GM21786 (cell line): ENCODE measurements around the gene ZMAT2.
A peak's percentile ranks its signal among the peaks of the same experiment; 100 is the strongest.
"Not testable (repeated sequence)": the region's sequence is repeated elsewhere in the genome, so short reads cannot be mapped to it uniquely, and the experiment has no call there.

Experiments used
- ATAC-seq: cut with Tn5 transposase; IDR thresholded peaks from one replicate; pipeline ENCODE4 v1.9.1; 2021; ENCODE audit not compliant: unreplicated experiment

The ZMAT2 gene, protein sequence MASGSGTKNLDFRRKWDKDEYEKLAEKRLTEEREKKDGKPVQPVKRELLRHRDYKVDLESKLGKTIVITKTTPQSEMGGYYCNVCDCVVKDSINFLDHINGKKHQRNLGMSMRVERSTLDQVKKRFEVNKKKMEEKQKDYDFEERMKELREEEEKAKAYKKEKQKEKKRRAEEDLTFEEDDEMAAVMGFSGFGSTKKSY

DNA sequence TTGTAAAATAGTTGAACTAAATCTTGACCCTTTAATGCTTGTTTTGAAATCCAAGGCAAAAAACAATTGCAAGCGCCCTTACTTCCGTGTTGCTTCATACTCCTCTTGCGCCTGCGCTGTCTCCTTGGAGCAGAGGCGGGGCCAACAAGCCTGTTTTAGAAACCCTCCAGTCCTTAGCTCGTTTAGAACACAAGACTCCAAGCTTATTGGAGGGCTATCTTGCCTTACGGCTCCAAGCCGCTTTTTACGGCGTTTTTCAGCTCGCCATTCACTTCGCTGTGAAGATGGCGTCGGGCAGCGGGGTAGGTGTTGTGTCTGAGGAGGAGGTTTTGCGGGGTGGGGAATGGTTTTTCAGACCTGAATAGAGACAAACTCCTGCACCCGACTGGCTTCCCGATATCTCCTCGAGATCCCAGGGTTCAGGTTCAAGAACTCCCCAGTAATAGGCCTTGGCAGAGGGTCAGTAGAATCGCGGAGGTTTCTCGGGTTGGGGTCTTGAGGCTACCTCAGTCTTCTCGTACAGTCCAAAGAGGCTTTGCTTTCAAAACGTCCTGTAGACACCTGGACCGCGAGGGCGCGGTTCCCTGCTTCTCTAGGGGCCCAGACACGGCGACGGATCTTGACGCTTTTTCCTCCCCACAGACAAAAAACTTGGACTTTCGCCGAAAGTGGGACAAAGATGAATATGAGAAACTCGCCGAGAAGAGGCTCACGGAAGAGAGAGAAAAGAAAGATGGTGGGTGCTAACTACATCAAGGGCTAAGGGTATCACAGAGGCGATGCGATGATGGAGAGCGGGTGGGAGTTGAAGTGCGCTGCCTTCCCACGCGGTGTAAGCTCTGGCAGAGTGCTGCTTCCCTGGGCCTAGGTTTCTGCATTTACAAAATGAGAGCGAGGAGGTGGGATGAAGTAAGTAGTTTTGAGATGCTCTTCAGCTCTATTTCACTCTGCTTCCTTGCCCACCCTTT lies at the start of gene ZMAT2:
Gene ZMAT2 (plus strand): TSS at position 271 of the 968 bp plus-strand sequence. CDS start 14 bp downstream, at position 285.
- peak; percentile 99 for ATAC-seq

DNA sequence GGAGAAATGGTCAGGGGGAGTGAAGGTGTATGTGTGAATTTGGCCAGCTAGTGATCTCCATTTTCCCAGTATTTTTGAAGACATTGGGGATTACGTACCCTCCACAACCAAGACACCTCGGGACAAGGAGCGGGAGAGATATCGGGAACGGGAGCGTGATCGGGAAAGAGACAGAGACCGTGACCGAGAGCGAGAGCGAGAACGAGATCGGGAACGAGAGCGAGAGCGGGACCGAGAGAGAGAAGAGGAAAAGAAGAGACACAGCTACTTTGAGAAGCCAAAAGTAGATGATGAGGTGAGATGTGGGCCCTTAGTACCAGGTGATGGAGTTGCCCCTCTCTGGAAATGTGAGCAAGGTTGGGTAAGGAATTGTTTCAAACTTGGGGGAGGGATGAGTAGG lies 41.4 kb upstream of the ZMAT2 start:
- ATAC-seq, result no peak

DNA sequence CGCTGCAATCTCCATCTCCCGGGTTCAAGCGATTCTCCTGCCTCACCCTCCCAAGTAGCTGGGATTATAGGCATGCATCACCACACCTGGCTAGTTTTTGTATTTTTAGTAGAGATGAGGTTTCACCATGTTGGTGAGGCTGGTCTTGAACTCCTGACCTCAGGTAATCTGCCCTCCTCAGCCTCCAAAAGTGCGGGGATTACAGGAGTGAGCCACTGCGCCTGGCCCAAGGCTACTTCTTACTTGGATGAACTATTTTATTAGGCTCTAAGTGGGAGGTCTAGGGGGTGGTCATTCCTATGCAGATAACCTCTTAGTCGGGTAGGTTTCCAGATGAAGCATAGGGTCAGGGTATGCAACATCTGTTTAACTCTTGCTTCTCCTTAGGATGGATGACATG lies 39.9 kb upstream of the ZMAT2 start:
- ATAC-seq, result not testable (repeated sequence)

DNA sequence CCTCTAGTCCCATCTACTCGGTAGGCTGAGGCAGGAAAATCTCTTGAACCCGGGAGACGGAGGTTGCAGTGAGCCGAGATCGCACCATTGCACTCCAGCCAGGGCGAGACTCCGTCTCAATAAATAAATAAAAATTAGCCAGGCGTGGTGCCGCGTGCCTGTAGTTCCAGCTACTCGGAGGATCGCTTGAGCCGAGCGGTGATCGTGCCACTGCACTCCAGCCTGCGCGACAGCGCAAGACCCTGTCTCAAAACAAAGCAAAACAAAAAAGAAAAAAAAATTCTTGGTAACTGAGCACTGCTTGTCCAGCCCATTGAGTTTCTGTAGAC lies 36.3 kb upstream of the ZMAT2 start:
- no peak for ATAC-seq

DNA sequence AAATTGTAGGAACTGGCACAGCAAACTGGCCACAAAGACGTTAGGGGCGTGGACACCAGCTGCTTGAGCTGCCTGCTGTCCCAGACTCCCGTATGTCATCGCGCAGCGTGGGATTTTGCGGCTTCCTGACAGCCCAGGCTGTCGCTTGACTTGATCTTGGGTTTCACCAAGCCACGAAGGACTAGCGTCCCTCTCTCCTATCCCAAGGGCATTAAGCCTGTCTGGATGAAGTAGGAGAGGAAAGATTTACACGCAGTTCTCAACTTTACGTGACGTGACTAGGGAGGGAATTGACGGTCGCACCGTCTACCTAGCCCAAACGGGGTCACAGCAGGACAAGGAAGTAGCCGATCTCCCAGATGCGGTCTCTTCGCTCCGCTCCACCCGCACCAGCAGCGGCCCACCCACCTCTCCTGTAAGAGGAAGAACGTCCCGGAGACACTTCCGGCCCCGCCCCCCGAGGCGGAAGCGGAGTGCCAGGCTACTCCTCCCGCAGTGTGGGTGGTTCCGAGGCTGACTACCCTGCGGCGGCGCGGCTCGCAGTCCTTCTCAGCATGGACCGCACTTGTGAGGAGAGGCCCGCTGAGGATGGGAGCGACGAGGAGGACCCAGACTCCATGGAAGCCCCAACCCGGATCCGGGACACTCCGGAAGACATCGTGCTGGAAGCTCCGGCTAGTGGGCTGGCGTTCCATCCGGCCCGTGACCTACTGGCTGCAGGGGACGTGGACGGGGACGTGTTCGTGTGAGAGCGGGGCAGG lies 35.7 kb upstream of the ZMAT2 start, which contains the start of gene WDR55:
Gene WDR55 (plus strand): TSS at position 546 of the 761 bp plus-strand sequence. CDS start 9 bp downstream, at position 555.
- ATAC-seq, result peak; percentile 97

DNA sequence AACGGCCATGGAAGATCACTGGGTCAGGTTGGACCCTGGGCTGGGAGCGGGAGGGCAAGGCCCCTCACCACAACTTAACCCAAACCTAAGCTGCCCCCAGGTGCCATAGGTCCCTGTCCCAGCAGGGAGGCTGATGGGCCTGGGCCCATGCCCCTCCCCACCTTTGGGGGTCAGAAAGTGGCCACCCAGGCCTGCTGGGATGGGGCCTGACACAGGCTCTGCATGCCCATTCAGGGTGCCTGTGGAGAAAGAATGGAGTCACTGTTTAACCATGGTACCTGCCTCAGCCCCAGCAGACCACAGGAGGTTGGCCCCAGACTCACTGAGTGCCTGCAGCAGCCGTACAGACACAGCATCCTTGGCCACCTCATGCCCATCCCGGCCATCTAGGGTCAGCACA lies 29.2 kb upstream of the ZMAT2 start:
- not testable (repeated sequence) for ATAC-seq

DNA sequence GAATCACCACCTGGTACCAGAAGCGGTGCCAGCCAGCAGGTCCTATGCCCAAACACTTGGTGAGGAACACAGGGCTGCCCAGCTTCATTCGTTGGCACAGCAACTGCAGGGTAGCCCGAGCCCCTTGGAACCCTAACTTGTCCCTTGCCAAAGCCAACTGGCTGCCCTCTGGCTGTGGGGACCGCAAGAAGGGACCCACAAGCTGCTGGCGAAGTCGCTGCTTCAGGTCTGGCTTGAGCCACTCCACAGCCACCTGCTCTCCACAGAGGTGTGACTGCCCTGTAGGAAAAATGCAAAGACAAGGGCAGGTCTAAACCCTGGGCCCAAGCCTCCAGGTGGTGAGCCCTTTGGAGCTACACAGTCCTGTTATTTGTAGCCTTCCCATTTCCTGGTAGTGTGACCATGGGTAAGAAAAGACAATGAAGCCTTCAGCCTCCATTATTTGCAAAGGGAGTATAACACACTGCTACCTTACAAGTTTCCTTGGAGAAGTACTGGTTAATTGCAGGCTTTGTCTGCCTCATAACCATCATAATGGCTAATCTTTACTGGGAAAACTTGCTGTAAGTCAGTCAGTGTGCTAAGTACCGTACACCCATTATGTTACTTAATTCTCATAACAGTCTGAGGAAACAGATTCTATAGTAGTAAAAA lies 28.6 kb upstream of the ZMAT2 start:
- ATAC-seq, result no peak

DNA sequence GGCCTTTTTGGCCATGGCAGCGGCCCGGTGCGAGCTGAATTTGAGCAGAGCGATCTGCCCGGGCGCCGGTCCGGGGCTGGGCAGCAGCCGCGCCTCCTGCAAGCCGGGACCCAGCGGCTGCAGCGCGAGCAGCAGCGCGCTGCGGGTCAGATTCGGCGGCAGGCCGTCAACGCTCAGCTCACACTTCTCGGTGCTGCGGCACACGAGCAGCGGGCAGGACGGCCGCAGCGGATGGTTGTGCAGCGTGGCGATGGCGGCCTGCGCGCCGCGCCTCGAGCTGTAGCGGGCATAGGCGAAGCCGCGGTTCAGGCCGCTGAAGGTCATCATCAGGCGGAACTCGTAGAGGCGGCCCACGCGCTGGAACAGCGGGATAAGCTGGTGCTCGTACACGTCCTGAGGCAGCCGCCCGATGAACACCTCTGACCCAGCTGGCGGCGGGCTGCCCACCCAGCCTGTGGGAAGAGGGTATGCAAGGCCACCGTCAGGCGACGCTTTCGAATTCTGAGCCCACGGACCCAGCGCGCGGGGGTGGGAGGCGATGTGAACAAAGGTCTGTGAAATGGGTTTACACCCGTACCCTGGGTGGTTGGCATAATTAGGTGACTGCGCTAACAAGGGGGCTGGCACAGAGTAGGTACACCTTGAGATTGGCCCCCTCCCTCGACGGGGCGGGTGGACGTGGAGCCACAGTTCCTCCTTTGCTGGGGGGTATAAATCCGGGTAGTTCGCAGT lies 27.6 kb upstream of the ZMAT2 start:
- ATAC-seq, result no peak

DNA sequence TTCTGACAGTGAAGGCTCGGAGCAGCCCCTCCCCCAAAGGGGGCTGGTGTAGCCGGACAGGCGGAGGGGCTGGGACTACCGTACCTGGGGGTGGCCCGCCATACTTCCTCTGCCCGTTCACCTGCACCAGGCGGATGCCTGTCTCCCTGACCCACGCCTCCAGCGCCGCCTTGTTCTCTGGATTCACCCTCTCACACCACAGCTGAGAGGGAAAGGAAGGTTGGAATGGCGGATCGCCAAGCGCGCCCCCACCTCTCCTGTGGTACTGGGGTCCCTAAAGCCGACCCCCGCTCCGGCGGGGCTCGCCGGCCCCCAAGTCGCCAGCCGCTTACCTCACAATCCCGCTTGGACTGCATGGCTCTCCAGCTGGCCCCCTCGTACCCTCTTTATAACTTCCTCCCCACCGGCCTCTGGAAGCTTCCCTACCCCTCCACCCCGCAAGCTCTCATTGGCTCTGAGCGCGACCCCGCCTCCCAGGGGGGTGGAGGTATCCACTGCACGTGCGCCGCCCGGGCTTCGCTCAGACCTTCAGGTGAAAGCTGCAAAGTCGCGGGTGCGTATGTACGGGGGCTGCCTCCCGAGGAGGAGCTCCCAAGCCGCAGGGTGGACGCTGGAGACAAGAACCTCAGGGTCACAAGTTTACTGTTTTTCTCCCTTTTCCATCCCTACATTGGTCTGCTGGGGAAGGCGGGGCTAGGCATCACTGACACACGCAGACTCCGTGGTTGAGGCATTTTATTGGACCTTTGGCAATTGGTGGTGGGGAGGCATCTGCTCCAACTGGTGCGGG lies 26.9 kb upstream of the ZMAT2 start, which contains the start of gene DND1:
Gene DND1 (minus strand): TSS at position 390 of the 790 bp plus-strand sequence. CDS start 34 bp downstream, at position 356.
- ATAC-seq, result no peak

DNA sequence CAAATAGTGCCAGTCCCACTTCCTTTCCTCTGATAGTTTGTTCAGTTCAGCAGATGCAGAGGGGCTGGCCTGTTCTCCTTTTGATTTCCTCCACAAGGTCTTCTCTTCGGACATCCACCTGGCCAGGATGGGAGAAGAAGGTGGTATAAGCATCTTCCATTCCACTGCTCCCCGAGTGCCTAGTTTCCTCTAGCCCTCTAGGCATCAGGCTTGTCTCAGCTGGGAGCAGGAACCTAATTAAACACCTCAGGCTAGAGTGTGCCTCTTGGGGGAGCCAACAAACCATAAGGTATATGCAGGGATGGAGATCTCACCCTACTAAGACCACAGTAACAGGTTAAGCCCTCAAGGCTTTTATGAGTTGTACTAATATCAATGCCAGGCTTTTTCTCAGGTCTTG lies 26.0 kb upstream of the ZMAT2 start:
- ATAC-seq, result no peak

DNA sequence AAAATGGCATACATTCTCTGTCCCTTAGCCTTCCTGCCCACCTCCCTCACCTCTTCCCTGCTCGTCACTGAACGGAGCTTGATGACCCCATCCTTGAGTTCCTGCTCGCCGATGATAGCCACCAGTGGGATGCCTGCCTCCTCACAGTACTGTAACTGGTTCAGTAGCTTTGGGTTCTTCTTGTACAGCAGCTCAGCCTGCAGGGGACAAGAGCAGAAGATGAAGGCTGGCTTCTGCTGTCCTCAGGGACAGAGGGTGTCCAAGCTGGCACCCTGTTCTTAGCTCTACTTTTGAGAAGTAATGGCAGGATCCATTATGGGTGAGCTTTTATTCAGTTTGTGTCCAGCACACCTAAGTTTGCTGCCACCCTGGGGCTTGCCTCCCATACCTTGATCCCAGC lies 25.6 kb upstream of the ZMAT2 start:
- no peak for ATAC-seq

DNA sequence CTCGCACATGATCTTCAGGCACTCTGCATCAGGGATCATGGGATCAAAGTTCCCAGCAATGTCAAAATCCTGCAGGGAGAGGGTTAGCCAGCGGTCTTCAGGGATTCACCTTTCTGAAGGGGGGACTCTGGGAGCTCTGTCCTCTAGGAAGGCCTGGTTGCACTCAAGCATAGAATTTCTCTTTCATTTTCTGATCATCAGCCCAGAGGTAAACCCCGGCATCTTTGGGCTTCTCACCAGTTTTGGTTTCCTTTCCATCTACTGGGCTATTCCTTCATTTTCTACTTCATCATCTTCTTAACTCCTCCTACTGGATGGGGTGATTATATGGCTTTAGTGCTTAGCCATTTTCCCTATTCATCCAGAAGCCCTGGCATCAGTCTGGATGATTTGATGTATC lies 22.3 kb upstream of the ZMAT2 start:
- ATAC-seq, result peak; percentile 68

DNA sequence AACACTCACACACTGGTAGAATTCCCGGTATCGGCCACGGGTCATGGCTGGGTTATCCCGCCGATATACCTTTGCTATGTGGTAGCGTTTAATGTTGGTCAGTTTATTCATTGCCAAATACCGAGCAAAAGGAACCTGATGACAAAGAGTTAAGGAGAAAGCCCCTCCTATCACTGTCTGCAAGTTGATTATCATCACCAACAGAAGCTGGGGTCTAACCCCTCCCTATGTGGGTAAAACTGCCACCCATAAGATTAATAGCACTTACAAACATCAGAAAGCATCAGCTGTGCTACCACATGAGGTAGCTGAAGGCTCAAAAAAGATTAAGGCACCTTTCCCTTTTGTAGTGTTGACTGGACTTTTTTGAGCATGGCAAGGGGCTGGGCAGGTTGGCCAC lies 21.3 kb upstream of the ZMAT2 start:
- ATAC-seq, result no peak

DNA sequence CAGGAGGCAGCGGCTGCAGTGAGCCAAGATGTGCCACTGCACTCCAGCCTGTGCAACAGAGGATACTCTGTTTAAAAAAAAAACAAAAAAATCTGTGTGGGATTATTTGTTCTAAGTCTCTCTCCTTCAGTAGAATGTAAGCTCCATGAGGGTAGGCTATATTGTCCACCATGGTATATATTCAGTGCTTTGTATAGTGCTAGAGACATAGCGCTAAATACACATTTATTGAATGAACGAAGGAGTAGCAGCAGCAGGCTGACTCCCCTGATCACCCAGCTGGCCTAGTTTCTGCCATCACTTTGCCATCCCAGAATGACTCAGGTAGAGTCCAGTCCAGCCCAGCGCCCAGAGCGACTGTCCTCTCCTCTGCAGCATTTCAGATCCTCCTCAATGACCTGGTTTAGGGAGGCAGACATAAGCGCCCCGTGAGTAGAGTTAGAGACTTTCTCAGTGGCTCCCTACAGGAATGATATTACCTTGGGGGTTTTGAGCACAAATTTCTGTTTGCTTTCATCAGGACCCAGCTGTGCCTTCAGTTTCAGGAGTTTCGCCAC lies 9.8 kb upstream of the ZMAT2 start:
- ATAC-seq, result no peak

DNA sequence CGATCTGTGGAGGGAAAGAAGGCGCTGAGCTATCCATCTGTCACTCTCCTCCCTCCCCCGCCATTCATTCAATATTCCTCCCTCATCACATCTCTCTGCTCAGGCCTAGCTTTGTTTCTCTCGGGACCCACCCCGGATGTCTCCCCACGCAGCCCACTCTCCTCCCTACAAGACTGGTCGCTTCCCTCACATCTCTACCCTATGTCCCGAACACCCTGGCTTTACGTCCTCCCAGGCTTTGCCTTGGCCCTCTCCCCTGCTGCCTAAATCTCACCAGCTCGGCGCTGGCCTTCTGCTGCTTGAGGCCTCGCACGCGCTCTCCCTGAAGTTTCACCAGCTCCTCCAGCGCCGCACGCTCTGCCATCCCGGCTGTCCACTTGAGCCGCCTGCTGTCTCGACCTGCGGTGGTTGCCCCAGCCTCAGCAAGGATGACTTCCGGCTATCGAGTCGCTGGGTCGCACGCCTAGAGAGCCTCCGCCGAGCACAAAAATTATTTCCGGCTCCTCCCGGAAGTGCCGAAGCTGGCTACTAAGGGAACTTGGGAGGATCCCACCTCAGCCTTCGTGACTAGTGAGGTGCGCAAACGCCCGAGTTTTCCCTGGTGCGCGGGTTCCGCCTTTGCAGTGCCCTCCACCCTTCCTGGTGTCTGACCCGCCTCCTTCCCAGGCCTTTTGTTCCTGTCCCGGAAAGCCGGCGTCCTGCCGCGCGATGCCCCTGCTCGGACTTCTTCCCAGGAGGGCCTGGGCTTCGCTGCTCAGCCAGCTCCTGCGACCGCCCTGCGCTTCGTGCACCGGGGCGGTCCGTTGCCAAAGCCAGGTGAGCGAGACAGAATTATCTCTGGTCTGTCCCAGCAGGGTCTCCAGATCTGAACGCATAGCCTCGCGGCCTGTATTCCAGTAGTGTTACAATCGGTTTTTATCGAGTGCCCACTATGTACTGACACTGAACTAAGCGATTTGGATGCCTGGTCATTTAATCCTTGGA lies 9.0 kb upstream of the ZMAT2 start, which contains the start of the genes HARS1 and HARS2:
Gene HARS1 (minus strand): TSS at position 430 of the 984 bp plus-strand sequence. CDS start 66 bp downstream, at position 364.
Gene HARS2 (plus strand): TSS at position 515 of the 984 bp plus-strand sequence. CDS start 194 bp downstream, at position 709.
- peak; percentile 96 for ATAC-seq

DNA sequence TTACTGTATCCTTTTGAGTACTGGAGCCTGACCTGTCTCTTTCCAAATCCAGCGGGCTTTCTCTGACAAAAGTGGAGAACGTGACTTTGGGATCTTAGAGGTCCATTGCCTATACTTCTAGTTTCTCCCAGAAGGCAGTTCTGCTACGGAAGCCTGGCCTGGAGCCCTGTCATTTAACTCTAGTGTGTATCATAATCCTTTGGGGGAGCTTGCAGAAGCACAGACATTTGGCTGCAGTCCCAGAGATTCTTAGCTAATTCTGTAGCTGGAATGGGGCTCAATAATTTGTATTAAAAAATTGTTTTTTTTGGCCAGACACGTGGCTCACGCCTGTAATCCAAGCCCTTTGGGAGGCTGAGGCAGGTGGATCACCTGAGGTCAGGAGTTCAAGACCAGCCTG lies 6.0 kb upstream of the ZMAT2 start:
- ATAC-seq, result no peak

DNA sequence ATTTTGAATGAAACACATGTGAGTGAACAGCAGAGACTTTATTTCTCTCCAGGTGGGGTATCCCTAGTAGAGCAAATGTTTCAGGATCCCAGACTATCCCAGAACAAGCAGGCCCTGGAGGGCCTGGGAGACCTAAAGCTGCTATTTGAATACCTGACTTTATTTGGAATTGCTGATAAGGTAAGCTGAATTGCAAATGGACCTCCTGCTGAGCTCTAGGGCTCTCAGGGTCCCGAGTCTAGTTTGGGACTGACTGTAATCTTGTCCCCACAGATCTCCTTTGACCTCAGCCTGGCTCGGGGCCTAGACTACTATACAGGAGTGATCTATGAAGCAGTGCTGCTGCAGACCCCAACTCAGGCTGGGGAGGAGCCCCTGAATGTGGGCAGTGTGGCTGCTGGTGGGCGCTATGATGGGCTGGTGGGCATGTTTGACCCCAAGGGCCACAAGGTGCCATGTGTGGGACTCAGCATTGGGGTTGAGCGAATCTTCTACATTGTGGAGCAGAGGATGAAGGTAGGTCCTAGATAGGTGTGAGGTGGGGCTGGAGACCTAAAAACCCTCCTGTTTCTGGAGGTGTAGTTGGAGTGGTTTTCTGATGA lies 3.3 kb upstream of the ZMAT2 start:
- ATAC-seq, result no peak
